GM12864 (cell line): ENCODE results near the gene POU2F3.

ENCODE experiments used
- DNase-seq: peaks from one replicate; pipeline ENCODE4 v3.0.0-alpha.2; 2011; ENCODE audit warnings: low read depth
- H3K4me3 ChIP-seq: 2 replicates; pipeline ENCODE4 v1.5.1; 2011; ENCODE audit warnings: mild to moderate bottlenecking, low read depth, low read length, control low read depth
- TF ChIP-seq, protein P1 (sequence below): IDR thresholded peaks from 2 replicates; pipeline ENCODE4 v1.5.1; 2011; ENCODE audit warnings: low read depth, mild to moderate bottlenecking, moderate library complexity, low read length, control low read depth, inconsistent platforms; ENCODE audit errors: missing control alignments

POU2F3 gene

DNA sequence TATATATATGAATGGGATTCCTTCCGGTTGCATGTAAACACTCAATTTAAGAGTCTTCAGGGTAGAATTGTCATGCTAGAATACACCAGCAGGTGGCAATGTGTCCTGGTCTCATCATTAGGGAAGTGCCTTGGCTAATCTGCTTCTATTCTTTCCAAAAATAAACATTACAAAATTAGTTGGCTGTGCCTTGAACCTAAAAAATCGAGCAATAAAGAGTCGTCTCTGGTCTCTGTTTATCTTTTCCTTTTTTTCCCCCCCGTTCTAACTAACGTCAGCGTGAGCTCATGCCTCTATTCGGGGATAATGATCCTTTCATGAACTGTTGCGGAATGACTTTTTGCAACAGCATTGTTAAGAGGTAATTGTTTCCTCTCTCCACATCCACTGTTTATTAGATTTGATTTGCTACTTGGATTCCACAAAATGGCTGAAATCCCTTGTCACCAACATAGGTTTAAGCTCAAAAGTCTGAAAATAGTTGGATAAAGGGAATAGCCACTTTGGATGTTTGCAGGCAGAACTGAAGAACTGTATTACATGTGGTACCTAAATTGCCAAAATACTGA is 95.0 kb downstream of the POU2F3 start:
- peak; percentile 69 for DNase-seq
- TF ChIP-seq, protein P1, sequence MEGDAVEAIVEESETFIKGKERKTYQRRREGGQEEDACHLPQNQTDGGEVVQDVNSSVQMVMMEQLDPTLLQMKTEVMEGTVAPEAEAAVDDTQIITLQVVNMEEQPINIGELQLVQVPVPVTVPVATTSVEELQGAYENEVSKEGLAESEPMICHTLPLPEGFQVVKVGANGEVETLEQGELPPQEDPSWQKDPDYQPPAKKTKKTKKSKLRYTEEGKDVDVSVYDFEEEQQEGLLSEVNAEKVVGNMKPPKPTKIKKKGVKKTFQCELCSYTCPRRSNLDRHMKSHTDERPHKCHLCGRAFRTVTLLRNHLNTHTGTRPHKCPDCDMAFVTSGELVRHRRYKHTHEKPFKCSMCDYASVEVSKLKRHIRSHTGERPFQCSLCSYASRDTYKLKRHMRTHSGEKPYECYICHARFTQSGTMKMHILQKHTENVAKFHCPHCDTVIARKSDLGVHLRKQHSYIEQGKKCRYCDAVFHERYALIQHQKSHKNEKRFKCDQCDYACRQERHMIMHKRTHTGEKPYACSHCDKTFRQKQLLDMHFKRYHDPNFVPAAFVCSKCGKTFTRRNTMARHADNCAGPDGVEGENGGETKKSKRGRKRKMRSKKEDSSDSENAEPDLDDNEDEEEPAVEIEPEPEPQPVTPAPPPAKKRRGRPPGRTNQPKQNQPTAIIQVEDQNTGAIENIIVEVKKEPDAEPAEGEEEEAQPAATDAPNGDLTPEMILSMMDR, result peak; percentile 75
- peak overlapping the region; percentile 28; the same call in 1 of the 2 replicates for H3K4me3 ChIP-seq

GRCh38 chr11:120335556-120335907 is 95.6 kb downstream of the POU2F3 start:
- H3K4me3 ChIP-seq, result peak overlapping the region; percentile 98
- no peak for DNase-seq
- TF ChIP-seq, protein P1, result no peak

GRCh38 chr11:120335908-120336640 is 96.1 kb downstream of the POU2F3 start, which contains the start of gene ARHGEF12:
Gene ARHGEF12, plus strand, starts transcription at chr11:120336413. Its CDS starts 831 bp downstream, at chr11:120337244.
- TF ChIP-seq, protein P1, result peak; percentile 44
- peak; percentile 78 for DNase-seq
- H3K4me3 ChIP-seq, result peak within 1 kb of the TSS; percentile 98

DNA sequence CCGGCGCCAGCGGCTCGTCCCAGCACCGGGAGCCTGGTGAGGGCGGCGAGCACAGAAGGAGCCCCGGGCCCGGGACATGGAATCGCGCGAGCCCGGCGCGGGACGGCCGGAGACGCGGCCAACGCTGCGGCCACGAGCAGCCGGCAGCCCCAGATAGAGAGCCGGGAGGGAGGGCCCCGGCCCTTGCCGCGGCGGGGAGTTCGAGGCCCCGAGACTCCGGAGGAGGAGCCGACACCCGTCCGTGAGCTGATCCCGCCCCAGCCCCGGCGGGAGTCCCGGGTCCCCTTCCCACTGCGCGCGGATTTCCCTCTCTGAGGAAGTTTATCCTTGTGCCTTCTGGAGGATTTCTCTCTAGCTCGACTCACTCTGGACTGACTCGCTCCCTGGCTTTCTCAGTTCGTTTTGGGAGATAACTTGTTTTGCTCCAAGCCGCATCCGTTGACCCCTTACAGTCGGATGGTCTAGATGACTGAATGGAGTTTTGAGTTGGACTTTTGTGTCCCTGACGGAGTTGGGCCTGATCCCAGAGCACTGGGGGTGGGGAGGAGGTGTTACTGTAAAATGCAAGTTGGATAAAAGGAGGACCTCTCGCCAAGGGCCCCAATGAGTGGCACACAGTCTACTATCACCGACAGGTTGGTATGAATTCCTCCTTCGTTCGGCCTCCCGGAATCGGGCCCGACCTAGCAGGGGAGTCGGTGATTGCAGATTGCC is 96.9 kb downstream of the POU2F3 start:
- no peak for DNase-seq
- TF ChIP-seq, protein P1, result no peak
- peak overlapping the region; percentile 98 for H3K4me3 ChIP-seq

DNA sequence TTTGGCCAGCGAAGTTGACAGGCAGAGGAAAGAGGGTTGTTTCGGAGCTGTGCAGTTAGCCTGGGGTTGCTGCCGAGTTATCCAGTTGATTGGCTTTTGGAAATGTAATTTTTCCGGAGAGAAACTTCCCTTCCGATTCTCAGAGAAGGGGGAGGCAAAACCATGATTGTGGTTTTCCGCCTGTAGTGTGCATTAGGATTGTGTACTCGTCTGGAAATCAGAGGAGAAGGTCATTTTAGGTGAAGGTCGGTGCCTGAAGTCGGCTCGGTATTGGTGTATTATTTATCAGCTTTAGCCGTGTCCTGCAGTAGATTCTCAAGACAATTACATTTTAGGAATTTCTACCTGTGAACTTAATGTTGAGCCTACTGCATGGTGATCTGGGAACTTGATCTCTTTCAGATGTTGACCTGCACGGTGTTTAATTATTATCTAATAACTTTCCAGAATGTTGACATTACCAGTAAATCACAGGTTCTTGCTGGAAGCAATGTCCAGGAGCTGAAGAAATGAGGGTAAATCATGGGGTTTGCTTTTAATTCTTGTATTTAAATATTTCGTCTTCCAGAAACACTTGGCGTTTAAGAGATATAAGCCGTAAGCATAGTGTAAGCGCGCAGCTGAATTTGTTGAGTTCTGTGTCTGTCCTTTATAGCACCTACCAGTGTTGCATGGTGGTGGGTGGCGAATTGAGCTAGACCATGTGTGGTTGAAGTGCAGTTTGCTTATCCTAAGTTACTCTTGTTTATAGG is 97.6 kb downstream of the POU2F3 start:
- TF ChIP-seq, protein P1, result no peak
- H3K4me3 ChIP-seq, result peak overlapping the region; percentile 98
- DNase-seq, result no peak

- H3K4me3 ChIP-seq, result peak overlapping the region; percentile 98
- TF ChIP-seq, protein P1, result no peak
- DNase-seq, result no peak
These were observed 98.4 kb downstream of the POU2F3 start for GRCh38 chr11:120338107-120338933.
